ENCODE results near the gene WDFY3.

DNA sequence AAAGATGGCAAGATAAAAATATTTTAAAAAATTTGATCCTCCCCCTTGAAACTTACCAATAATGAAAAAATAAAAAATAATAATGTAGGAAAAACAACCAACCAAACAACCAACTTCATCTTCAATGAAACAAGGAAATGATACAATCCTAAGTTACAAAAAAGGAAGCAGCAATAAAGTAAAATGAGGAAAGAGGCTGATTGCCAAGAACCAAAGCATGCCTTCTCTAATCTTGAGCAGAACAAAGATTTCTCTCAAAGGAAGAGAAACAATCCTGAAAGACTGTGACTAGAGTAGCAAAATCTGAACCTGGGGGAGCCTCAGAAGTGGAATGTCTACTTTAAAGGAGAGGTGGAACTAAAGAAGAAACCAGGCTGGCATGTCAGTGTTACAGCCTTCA is 10.9 kb upstream of the WDFY3 start:
- TF ChIP-seq CTCF (conservative IDR thresholded peaks at IDR 0.05; ENCODE audit: low read depth in 2 of 2) (no peak), EZH2 (IDR thresholded peaks at IDR 0.05; ENCODE audit: low read depth, unreplicated experiment) (no peak), REST (IDR thresholded peaks at IDR 0.05; ENCODE audit: unreplicated experiment) (no peak), EZH2phosphoT487 (IDR thresholded peaks at IDR 0.05; ENCODE audit: unreplicated experiment) (no peak), ZNF114 (CRISPR knock-in tag; IDR thresholded peaks at IDR 0.05) (no peak), ZNF331 (CRISPR knock-in tag; IDR thresholded peaks at IDR 0.05; ENCODE audit: low read depth) (no peak), POLR2AphosphoS5 (IDR thresholded peaks at IDR 0.05; ENCODE audit: low read depth) (no peak), STAT1 (IDR thresholded peaks at IDR 0.05; ENCODE audit: unreplicated experiment) (no peak), JUNB (IDR thresholded peaks at IDR 0.05; ENCODE audit: unreplicated experiment) (no peak), CREB1 (CRISPR knock-in tag; IDR thresholded peaks at IDR 0.05; ENCODE audit: low read depth) (no peak), ETS1 (IDR thresholded peaks at IDR 0.05) (no peak), NANOG (IDR thresholded peaks at IDR 0.05; ENCODE audit: borderline replicate concordance) (no peak)
